Measurements from ENCODE around the gene NPHP1.

- TF ChIP-seq CTCF (IDR thresholded peaks at IDR 0.05; ENCODE audit: insufficient read depth, low read length, poor library complexity, severe bottlenecking), result no peak
- no peak for TF ChIP-seq EZH2phosphoT487 (conservative IDR thresholded peaks at IDR 0.05; ENCODE audit: low read length)
Observed at GRCh38 chr2:110221938-110222337, 17.1 kb upstream of the NPHP1 start.
